GM12892 (cell line): ENCODE results near the gene ARRDC2.

ENCODE experiments used
- POLR2A ChIP-seq: IDR thresholded peaks from 2 replicates; pipeline ENCODE4 v1.6.1; 2011; ENCODE audit warnings: low read depth, low read length, control low read depth
- POLR2AphosphoS5 ChIP-seq: IDR thresholded peaks from 2 replicates; pipeline ENCODE4 v1.6.1; 2011; ENCODE audit warnings: low read depth, low read length, control low read depth
- TAF1 ChIP-seq: IDR thresholded peaks from 2 replicates; pipeline ENCODE4 v1.6.1; 2011; ENCODE audit warnings: low read depth, mild to moderate bottlenecking, control low read depth, low read length, borderline replicate concordance

DNA sequence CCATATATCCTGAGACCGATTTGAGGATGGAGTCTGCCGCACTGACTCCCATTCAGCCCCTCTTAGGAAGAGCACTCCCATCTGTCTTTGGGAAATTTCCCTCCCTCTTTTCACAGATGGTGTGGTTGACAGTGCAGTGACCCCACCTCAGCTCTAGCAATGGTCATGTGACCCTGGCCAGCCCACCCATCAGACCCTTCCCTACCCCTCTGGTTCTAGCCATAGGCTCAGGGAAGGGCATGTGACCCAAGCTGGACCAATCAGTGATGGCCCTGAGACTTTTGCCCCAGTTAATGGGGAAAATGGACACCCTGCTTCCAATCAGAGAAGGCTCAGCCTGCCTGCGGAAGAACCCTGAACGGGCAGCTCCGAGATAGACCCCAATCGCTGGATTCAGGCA is 52.5 kb downstream of the ARRDC2 start:
- no peak for TF ChIP-seq POLR2A
- no peak for TF ChIP-seq POLR2AphosphoS5
- TF ChIP-seq TAF1 = no peak
